GM18873 (cell line): Measurements from ENCODE around the gene MPZL1.
"Not testable (repeated sequence)": the region's sequence is repeated elsewhere in the genome, so short reads cannot be mapped to it uniquely, and the experiment has no call there.

Source experiments
- ATAC-seq: cut with Tn5 transposase; IDR thresholded peaks from one replicate; pipeline ENCODE4 v1.9.1; 2021; ENCODE audit warnings: mild to moderate bottlenecking, moderate library complexity, moderate number of reproducible peaks; ENCODE audit not compliant: unreplicated experiment, low FRiP score

MPZL1 gene

GRCh38 chr1:167716000-167716271 lies 5.8 kb upstream of the MPZL1 start:
- no peak for ATAC-seq

- ATAC-seq: no peak
Observed at GRCh38 chr1:167717351-167717750, 4.4 kb upstream of the MPZL1 start.

- ATAC-seq: no peak
Observed at GRCh38 chr1:167718914-167719691, 2.7 kb upstream of the MPZL1 start.

GRCh38 chr1:167719715-167720421 lies 1.9 kb upstream of the MPZL1 start:
- ATAC-seq: not testable (repeated sequence)

GRCh38 chr1:167720965-167721616 lies 691 bp upstream of the MPZL1 start:
- no peak for ATAC-seq

GRCh38 chr1:167722152-167722869 lies 529 bp downstream of the MPZL1 start:
- peak; percentile 20 for ATAC-seq

- no peak for ATAC-seq
Observed at GRCh38 chr1:167722870-167723251, 1.1 kb downstream of the MPZL1 start.

GRCh38 chr1:167723707-167724323 lies 2.0 kb downstream of the MPZL1 start:
- ATAC-seq: no peak

GRCh38 chr1:167726008-167726407 lies 4.2 kb downstream of the MPZL1 start:
- ATAC-seq: no peak

GRCh38 chr1:167728818-167729410 lies 7.1 kb downstream of the MPZL1 start:
- ATAC-seq: no peak

GRCh38 chr1:167734227-167734626 lies 12.4 kb downstream of the MPZL1 start:
- ATAC-seq: no peak

GRCh38 chr1:167734841-167735240 lies 13.1 kb downstream of the MPZL1 start:
- ATAC-seq: no peak

- ATAC-seq: no peak
Observed at GRCh38 chr1:167737169-167737568, 15.4 kb downstream of the MPZL1 start.

GRCh38 chr1:167738158-167738557 lies 16.4 kb downstream of the MPZL1 start:
- no peak for ATAC-seq

GRCh38 chr1:167739752-167740151 lies 18.0 kb downstream of the MPZL1 start:
- no peak for ATAC-seq

- ATAC-seq: not testable (repeated sequence)
Observed at GRCh38 chr1:167741103-167741502, 19.3 kb downstream of the MPZL1 start.

GRCh38 chr1:167742392-167743057 lies 20.7 kb downstream of the MPZL1 start:
- not testable (repeated sequence) for ATAC-seq

GRCh38 chr1:167744901-167745300 lies 23.1 kb downstream of the MPZL1 start:
- no peak for ATAC-seq

GRCh38 chr1:167746013-167746672 lies 24.4 kb downstream of the MPZL1 start:
- no peak for ATAC-seq
